SW480 (cell line): Measurements from ENCODE around the gene MORC4.

Experiments used
- DNase-seq: peaks from one replicate; pipeline ENCODE4 v3.0.0-alpha.2; 2016; ENCODE audit warnings: low spot score

Gene MORC4

DNA sequence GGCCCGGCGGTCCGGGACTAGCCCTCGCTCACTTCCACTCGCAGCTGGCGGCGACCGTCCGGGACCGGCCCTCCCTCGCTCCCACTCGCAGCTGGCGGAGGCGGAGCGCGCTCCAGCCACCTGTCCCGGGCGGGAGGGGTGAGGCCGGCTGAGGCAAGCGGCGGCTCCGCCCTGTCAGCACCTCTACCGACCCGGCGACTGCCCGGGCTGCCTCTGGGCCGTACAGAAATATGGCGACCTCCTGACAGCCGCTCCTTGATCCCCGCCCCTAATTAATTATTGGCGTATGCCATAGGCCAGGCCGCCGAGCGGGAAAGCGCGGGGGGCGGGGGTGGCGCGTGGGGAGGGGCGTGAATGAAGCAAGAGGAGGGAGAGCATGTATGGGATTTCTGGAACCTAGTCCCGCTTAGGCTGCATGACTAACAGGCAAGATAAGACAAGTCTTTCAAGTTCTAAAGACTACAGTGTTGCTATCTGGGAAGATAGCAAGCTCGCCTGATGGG lies at the start of gene MORC4:
TSS of gene MORC4 (minus strand) at position 200 of the 503 bp plus-strand sequence. CDS start 243 bp downstream, outside the sequence.
- peak; percentile 92 for DNase-seq

DNA sequence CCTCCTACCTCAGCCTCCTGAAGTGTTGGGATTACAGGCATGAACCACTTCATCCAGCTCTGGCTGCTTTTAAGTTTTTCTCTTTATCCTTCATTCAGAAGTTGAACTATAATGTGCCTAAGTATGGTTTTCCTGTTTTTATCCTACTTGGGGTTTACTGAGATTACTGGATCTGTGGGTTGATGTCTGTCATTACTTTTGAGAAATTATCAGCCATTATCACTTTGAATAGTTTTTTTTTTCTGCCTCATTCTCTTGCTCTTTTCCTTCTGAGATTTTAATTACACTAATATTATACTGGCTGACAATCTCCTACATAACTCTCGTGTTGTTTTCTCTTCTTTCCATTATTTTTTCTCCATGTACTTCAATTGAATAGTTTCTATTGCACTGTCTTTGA lies 47.6 kb upstream of the MORC4 start:
- no peak for DNase-seq

DNA sequence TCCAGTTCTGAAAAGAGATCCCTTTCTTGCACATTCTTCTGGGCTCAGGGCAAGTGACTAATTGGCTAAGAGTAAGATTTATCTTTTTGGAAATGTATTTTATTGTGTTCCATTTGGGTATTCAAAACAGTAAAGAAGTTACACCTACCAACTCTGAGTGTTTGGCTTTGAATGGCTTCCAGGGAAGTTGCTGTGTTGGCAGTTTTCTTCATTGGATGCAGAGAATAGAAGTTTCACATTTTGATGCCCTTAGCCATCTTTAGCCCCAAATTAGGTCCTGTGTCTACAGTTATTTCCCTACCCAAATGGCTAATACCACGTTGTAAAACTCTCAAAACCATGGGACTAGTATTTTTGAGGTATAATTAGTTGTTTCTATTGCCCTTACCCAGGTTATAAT lies 29.7 kb upstream of the MORC4 start:
- DNase-seq: no peak

DNA sequence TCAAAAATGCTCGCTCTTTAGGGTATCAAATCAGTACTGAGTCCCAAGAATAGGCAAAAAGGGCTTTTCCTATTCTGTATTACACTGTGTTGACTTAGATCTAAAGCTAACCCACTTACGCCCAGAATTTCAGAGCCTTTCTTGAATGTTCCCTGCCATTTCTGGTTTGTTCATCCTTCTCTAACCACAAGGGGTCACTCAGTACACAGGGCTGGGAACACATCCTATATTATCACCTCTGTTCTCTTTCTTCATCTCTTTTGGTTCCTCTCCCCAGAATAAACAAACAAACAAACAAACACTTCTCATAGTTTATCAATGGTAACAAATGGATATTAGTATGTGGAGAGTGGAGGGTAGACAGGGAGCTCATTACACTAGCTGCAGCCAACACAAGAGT lies 25.5 kb upstream of the MORC4 start:
- DNase-seq: peak; percentile 52

DNA sequence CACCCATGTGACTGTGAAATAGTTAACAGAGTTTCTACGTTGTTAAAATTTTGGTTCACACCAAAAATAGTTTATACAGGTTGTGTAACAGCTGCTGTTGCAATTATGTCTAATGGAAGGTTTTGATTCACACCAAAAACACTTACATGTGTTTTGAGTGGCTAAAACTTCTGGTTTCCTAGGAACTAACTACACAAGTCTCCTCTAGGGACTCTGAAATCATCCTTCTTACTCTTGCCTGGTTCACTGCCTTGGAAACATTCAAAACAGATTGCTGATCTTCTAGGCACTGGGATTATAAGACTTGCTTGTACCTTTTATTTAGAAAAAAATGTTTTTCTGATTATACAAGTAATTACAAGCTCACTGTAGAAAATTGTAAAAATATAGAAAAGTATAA lies 14.9 kb upstream of the MORC4 start:
- DNase-seq: no peak

DNA sequence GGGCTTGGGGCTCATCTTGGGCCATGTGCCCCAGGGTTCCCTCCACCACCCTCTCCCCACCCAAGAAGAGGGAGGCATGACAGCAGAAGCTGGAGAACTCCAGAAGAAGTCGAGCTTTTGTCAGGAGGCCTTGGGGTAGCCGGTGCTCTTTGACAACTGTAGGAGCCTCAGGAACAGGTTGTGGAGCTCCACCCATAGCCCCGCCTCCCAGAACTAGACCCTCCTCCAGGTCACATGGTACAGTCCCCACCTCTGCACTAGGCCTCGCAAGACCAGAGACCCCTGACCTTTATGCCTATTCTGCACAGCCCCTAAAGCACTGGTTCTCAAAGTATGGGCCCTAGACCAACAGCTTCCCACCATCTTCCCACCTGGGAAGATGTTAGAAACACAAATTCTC lies 8.0 kb upstream of the MORC4 start:
- no peak for DNase-seq

DNA sequence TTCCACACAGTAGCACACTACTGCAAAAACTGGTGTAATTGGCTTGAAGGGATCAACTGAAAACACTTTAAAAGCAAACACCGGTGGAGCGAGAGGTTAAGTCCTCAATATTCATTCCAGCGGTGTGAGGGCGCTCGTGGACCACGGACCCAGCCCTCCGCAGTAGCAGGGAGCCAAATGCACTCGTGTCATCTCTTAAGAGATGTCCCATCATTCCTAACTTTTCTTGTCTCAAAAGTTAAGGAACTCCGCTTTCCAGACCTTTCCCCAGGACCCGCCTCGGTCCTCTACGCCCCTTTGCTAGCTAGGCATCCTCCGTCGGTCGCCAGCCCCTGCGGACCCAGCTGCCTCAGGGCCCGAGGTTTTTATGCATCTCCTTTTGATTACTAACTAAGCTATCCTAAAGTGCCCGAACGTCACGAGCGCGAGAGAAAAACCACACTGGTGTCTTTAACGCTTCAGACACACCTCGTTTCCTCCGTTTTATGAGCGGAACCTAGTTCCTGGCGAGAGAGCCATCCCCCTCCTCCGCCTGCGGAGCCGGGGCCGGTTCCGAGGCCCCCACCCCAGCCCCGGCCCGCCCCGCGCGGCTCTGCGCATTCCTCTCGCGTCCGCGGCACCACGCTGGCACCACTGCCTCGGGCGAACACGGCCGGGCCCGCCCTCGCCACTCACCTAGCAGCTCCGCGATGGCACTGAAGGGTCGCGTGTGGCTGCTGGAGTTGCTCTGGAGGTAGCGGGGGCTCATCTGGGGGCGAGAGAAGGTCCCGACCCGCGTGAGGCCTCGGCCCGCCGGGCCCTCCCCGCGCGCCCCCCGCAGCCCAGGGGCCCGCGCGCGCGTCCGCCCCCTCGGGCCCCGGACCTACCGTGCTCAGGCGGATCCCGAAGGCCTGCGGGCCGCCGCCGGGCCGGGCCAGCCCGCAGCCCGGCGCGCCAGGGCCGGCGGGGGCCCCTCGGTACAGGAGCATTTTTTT lies 723 bp downstream of the MORC4 start:
- DNase-seq: peak; percentile 66

DNA sequence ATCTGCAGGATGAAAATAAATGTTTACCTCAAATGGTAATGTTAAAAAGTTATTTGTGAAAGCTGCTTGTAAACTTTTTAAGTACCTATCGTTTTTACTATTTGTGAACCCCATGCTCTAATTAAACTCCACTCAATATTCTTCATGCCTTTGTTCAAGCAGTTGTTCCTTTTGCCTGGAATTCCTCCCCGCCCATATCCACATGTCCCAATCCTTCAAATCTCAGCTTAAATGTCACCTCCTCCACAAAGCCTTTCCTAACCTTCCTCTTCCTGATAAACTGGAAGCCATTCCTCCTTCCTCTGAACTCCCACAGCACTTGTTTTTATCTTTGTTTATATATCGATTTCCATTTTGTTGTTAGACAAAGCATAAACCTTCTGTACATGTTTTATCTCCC lies 2.4 kb downstream of the MORC4 start:
- no peak for DNase-seq

DNA sequence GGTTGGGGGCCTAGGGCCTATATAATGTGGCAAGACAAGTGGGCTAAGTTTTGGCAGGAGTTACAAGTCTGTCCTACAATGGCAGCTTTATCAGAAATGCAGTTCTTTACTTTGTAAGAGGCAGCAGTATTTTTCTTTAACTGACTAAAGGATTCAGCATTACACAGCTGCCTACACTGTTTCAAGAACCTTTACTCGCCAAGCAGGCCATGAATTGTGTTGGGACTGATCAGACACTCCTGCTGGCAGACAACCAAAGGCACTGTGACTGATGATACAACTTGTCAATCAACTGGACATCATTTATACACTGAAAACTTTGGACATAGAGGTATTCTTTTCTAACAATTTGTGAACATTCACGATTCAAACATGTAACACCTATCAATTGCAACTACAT lies 4.3 kb downstream of the MORC4 start:
- no peak for DNase-seq

DNA sequence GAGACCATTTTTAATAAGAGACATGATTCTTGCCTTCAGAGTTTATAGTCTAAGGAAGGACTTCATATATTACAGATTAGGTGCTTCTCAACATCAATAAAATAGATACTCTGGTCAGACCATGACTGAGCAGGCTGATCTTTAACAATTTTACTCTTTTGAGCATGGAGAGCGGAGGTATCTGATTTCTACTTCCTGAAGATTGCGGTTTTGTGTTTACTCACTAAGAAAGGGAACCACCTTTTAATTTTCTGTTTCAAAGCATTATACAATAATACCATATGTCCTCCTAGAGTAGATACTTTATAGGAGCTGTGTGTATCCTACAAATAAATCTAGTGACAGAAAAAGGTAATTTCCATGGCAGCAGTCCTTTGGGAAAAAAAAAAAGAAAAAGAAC lies 12.5 kb downstream of the MORC4 start:
- DNase-seq: no peak

DNA sequence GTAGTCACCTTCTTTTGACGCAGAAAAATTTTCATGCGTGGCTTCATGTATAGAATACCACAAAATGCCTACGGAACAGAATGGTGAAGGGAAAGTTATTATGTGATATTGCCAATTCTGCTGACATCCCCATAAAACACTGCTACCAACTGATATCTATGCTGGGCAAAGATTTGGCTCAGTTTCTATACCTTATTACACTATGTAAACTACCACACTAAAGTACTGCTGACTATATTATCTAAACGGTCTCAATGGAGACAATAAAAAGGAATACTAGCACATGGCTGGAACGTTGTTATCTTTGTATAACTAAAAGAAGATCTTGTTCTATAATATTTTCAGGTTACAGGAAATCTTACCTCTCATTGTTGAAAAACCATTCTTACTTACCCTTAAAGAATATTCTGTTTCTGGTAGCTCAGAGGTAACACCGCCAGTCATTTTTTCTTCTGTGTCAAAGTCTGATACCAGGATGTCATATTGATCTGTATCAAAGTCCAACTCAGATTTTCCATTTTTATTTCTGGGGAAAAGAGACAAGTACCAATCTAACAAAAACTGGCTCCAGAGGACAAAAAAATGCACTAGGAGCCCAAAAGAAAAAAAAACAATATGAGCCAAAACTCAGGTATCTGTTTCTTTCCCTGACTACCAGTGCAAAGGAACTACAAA lies 18.9 kb downstream of the MORC4 start:
- no peak for DNase-seq

DNA sequence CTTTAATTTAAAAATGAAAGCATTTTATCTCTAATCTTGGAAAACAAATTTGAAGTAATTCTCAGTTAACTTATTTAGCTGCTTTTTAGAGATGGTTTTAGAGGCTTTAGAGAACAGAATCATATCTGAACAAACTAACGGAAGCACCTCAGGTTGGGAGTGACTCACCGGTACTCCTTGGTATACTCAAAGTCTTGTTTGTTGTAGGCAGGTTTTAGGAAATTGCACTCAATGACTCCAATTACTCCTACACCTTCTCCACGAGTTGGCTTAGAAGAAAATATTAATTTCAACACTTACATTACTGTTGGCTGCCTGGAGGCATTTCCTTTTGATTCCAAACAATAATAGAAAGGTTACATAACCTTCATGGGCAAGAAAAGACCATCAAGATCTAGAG lies 23.6 kb downstream of the MORC4 start:
- no peak for DNase-seq

DNA sequence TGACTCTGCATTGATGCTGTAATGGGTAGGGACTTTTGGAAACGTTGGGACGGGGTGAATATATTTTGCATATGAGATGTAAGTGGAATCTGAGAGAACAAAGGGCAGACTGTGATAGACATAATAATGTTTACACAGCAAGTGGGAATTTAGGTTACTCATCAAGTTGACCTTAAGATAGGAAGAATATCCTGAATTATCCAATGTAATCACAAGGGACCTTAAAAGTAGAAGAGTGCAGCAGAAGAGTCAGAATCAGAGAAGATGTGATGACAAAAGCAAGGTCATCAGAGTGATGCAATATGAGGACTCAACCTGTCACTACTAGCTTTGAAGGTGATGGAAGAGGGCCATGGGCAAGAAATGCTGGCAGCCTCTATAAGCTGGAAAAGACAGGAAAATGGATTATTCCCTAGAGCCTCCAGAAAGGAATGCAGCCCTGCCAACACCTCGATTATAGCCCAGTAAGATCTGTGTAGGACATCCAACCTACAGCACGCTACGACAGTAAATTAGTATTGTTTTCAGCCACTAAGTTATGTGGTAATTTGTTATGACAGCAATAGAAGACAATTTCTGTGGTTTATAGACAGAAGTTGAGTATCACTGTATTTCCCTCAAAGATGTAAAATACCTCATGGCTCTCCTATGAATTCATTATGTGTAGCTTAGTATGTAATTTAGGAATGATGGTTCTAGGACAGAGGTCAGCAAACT lies 26.4 kb downstream of the MORC4 start:
- peak; percentile 3 for DNase-seq

DNA sequence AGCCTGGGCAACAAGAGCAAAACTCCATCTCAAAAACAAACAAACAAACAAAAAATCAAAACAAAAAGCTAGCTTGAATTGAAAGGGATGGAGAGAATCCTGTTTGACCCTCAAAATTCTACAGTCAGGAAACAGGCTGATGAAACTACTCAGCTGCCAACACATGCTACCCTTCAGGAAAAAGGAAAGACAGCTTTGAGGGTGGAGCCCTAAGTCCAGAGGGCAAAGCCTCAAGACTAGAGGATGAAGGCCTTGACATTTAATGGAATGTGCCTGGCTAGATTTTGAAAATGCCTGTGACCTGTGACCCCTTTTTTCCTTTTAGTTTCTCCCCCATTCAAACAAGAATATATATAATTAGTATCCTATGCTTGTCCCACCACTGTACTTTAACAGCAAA lies 27.1 kb downstream of the MORC4 start:
- DNase-seq: no peak

DNA sequence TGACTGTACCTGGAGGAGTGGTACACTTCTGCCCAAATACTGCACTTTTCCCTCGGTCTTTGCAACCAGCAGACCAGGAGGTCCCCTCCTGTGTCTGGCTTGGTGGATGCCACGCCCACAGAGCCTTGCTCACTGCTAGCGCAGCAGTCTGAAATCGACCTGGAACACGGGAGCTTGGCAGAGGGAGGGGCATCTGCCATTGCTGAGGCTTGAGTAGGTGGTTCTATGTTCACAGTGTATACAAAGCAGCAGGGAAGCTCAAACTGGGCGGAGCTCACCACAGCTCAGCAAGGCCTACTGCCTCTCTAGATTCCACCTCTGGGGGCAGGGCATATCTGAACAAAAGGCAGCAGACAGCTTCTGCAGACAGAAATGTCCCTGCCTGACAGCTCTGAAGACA lies 33.5 kb downstream of the MORC4 start:
- DNase-seq: peak; percentile 56

DNA sequence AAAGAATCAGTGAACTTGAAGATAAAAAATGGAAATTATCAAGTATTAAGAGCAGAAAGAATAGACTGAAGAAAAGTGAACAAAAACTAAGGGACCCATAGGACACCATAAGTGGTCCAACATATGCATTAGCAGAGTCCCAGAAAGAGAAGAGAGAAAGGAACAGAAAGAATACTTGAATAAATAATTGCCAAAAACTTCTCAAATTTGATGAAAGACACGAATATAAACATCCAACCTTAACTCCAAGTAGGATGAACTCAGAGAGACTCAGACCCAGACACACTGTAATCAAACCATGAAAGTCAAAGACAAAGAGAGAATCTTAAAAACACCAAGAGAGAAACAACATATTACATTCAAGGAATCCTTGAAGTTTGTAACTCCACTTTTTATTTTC lies 35.7 kb downstream of the MORC4 start:
- DNase-seq: no peak

DNA sequence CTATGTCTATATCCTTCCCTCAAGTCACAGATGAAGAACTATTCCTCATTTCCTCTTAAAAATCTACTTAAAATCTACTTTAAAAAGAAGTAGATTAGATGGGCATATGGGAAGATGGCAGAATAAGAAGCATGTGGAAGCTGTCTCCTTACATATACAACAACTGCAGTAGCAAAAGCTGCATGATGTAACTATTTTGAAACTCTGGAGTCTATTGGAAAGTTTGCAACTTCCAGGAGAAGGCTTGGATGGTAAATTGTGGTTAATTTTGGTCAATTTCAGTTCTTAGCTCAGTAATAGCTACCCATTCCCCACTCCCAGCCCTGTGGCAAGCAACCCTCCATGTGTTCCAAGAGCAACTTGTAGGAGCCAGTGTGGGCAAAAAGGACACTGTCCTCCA lies 36.9 kb downstream of the MORC4 start:
- DNase-seq: no peak

DNA sequence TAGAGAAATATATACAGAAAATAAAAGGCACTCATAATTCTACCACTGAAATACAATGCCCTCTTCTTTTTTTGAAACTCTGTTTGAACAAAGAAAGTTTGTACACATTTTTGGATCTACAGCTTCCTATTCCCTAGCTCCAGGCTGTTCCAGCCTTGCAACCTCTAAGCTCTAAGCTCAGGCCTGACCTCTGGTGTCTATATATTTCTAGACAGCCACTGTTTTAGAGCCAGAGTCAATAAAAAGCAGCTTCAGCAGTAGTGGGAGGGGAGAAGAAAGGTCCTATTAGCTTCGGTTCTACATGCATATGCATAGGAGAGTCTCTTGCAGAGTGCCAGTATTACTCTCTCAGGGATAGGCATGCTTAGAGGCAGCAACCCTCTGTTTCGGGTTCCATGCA lies 40.1 kb downstream of the MORC4 start:
- peak; percentile 13 for DNase-seq

DNA sequence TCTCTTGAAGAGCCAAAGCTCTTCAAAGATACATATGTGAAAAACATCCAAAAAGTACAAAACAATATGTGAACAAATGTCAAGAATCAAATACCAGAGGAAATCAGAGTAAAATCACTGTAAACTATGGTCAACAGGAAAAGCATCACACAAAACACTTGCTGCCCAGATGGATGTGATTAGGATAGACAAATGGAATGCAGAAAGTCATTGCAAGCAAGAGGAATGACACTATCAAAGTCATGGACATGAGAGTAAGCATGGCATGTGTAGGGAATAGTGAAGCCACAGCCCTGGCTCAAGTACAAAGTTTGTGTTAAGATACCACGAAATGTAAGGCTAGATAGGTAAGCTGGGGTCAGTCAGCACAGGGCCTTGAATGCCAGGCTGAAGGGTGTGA lies 42.2 kb downstream of the MORC4 start:
- DNase-seq: no peak

DNA sequence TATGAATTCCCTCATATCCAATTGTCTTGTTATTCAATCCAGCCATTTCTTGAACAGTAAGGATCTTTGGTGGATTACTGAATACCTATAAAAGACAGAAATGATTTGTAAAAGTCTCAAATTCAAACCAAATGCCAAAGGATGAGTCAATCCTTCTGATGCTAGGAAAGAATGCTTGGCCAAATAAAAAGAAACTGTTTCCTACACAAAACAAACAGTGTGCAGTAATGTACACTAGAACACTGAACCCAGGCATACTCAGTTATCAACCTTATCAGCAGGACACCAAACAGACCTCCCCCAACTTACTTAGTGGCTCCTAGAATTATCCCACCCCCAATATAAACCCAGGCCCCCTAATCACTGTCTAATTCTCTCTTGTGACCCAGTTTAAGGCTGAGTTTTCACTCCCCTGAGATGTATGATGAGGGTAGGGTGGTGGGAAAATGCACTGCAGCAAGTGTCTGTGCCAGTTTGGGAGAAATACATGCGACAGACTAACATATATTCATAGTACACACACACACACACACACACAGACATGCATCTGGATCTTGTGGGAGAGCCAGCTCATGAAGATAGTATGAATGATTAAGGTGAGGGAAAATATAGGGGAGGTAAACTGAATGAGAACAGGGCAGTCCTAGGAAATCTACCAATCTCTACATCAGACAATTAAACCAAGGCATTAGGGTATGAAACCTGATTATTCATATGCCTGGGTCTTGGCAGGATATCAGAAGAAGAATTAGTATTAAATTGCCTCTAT lies 44.8 kb downstream of the MORC4 start:
- DNase-seq: no peak

DNA sequence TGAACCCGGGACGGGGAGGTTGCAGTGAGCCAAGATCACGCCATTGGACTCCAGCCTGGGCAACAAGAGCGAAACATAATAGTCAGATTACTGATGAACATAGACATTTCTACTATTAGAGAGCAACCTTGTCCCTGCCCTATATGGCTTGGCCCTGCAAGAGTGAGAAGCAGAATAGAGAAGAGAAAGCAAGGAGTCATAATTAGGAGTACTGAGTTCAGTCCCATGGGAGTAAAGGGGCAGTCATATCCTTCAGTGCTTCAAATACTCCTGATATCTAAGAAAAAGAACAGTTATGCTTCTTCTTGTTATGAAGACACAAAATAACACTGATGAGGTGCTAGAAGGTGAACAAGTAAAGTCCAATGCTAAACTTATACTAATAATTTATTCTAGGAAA lies 46.0 kb downstream of the MORC4 start:
- no peak for DNase-seq

DNA sequence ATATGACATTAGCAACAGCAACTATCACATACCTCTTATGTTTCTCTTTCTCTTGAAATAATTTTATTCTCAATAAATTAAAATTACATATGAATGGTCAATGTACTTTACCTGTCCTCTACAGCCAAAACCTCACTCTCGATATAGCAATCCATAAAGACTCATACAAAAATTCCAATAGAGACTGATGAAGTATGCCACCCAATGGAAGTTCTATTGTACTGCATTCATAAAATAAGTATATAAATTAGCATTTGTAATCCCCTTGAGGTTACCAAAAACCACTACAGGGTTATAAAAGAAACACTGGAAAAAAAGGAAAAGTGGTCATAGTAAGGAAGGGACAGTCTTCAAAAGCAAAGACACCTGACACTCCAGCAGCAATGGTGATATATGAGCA lies 47.0 kb downstream of the MORC4 start:
- peak; percentile 34 for DNase-seq
